Vagina (tissue), 2 donors: ENCODE results near the gene SCLT1. TPM values are rescaled to one million over a fixed set of nuclear protein-coding genes. Genes with fewer than 3 reads are reported as not detected.

ENCODE experiments used
- DNase-seq, 2 donors: peaks; one replicate each; pipeline ENCODE4 v3.0.0-alpha.2; 2017; ENCODE audit errors: extremely low spot score in 2 of 2
- H3K27ac ChIP-seq: fragments of 200-600 bp; sonication (generic); one replicate; pipeline ENCODE4 v1.5.1; 2019
- H3K27me3 ChIP-seq: fragments of 200-600 bp; sonication (generic); one replicate; pipeline ENCODE4 v1.5.1; 2019
- H3K36me3 ChIP-seq, 2 donors: fragments of 200-600 bp; sonication (generic); one replicate each; pipeline ENCODE4 v1.5.1; 2017 to 2019
- H3K4me1 ChIP-seq: fragments of 200-600 bp; sonication (generic); one replicate; pipeline ENCODE4 v1.5.1; 2019
- H3K4me3 ChIP-seq, 2 donors: fragments of 200-600 bp; sonication (generic); 1 replicate in 1 of 2; 2 replicates in 1 of 2; pipeline ENCODE4 v1.5.1; 2016 to 2019
- H3K9me3 ChIP-seq: fragments of 200-600 bp; sonication (generic); one replicate; pipeline ENCODE4 v1.5.1; 2019
- POLR2A ChIP-seq, 2 donors: fragments of 450-650 bp; IDR thresholded peaks; one replicate each; pipeline ENCODE4 v1.6.1; 2017; ENCODE audit warnings: antibody characterized with exemption in 2 of 2, mild to moderate bottlenecking in 2 of 2, moderate library complexity in 2 of 2
- POLR2AphosphoS5 ChIP-seq, 2 donors: sonication (generic); formaldehyde crosslinking; IDR thresholded peaks; one replicate each; pipeline ENCODE4 v1.9.0; 2017; ENCODE audit warnings: antibody characterized with exemption in 2 of 2, mild to moderate bottlenecking in 2 of 2, low read depth in 1 of 2; ENCODE audit not compliant: insufficient read depth in 1 of 2
- intact Hi-C: fragments of 100-400 bp; cut with DNase I; formaldehyde crosslinking; loops from one replicate; pipeline ENCODE4 v1.15.1; 2023
- total RNA-seq: library from RNA; depleted of rRNA; stranded (reverse); fragments of >200 nt; gene quantifications from one replicate; pipeline ENCODE4 v1.2.3, GENCODE V29; 2016
- TF ChIP-seq, protein P1 (sequence below), 3 experiments: fragments of 450-650 bp in 2 of 3; fragments of 200-600 bp in 1 of 3; sonication (generic) in 1 of 3; IDR thresholded peaks; one replicate each; pipeline ENCODE4 v1.5.1; 2017 to 2019; ENCODE audit warnings: antibody characterized with exemption in 3 of 3, mild to moderate bottlenecking in 2 of 3, moderate library complexity in 2 of 3

Gene SCLT1
- total RNA-seq, 1 donor from 2014 or later: 18.9 TPM

DNA sequence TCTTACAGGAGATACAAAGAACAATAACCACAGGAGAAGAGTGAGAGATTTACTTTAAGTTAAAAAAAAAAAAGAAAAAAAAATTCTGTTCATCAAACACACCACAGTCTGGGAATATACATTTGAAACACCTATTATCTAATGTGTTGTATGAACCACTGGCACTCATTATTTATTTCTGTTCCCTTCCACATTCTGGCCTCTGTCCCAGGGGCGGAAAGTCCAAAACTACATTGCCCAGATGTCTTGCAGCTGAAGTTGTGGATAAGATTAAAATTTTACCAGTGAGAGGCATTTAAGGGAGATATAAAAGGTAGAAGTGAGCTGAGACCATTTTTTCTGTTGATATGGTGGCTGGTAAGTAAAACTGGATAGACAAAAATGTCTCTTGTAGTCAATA, 56.2 kb downstream of the SCLT1 start:
- intact Hi-C loops: no loop called here
- Histone ChIP-seq H3K27me3 (no peaks in the 10 kb centered on the region), H3K4me3 (no peak overlapping the region), H3K9me3 (no peaks in the 10 kb centered on the region), H3K4me1 (no peaks in the 10 kb centered on the region), H3K27ac (no peak overlapping the region), H3K36me3 (no peaks in the 10 kb centered on the region)
- TF ChIP-seq, protein P1, sequence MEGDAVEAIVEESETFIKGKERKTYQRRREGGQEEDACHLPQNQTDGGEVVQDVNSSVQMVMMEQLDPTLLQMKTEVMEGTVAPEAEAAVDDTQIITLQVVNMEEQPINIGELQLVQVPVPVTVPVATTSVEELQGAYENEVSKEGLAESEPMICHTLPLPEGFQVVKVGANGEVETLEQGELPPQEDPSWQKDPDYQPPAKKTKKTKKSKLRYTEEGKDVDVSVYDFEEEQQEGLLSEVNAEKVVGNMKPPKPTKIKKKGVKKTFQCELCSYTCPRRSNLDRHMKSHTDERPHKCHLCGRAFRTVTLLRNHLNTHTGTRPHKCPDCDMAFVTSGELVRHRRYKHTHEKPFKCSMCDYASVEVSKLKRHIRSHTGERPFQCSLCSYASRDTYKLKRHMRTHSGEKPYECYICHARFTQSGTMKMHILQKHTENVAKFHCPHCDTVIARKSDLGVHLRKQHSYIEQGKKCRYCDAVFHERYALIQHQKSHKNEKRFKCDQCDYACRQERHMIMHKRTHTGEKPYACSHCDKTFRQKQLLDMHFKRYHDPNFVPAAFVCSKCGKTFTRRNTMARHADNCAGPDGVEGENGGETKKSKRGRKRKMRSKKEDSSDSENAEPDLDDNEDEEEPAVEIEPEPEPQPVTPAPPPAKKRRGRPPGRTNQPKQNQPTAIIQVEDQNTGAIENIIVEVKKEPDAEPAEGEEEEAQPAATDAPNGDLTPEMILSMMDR (IDR thresholded peaks at IDR 0.05): no peak
- TF ChIP-seq POLR2AphosphoS5 (IDR thresholded peaks at IDR 0.05; ENCODE audit: insufficient read depth in 1 of 2, low read depth in 1 of 2) (no peak), POLR2A (IDR thresholded peaks at IDR 0.05) (no peak)
- DNase-seq: no peak

GRCh38 chr4:129014566-129015509, 78.5 kb downstream of the SCLT1 start:
- TF ChIP-seq, protein P1 (IDR thresholded peaks at IDR 0.05): no peak
- no peak for TF ChIP-seq POLR2A (IDR thresholded peaks at IDR 0.05)
- no peak for TF ChIP-seq POLR2AphosphoS5 (IDR thresholded peaks at IDR 0.05; ENCODE audit: insufficient read depth in 1 of 2, low read depth in 1 of 2)
- Histone ChIP-seq H3K36me3 (no peaks in the 10 kb centered on the region), H3K27ac (no peak overlapping the region), H3K4me3 (no peak overlapping the region), H3K27me3 (no peaks in the 10 kb centered on the region), H3K9me3 (peaks cover 7% of the 10 kb centered on the region), H3K4me1 (no peaks in the 10 kb centered on the region)
- intact Hi-C loops: no loop called here
- no peak for DNase-seq

DNA sequence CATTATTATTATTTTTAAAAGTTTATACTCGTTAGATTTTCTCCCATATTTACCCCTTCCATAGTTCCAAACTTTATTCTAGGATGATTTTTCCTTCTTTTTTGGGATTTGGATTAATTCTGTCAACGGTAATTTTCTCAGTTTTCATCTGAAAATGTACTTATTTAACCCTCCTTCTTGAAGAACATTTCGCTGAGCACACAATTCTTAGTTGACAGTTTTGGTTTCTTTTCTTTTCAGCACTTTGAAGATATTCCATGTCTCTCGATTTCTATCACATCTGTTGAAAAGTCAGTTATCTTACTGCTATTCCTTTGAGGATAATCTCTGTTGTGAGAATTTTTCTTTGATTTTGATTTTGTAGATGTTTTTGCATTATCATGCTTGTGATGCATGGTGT, 85.2 kb downstream of the SCLT1 start:
- H3K4me3 ChIP-seq: no peak overlapping the region
- intact Hi-C loops: no loop called here
- H3K9me3 ChIP-seq: peaks cover 7% of the 10 kb centered on the region
- no peaks in the 10 kb centered on the region for H3K27me3 ChIP-seq
- no peak for TF ChIP-seq POLR2AphosphoS5 (IDR thresholded peaks at IDR 0.05; ENCODE audit: insufficient read depth in 1 of 2, low read depth in 1 of 2)
- TF ChIP-seq, protein P1 (IDR thresholded peaks at IDR 0.05): no peak
- no peak for TF ChIP-seq POLR2A (IDR thresholded peaks at IDR 0.05)
- no peak overlapping the region for H3K27ac ChIP-seq
- DNase-seq: no peak
- H3K4me1 ChIP-seq: no peaks in the 10 kb centered on the region
- no peaks in the 10 kb centered on the region for H3K36me3 ChIP-seq

DNA sequence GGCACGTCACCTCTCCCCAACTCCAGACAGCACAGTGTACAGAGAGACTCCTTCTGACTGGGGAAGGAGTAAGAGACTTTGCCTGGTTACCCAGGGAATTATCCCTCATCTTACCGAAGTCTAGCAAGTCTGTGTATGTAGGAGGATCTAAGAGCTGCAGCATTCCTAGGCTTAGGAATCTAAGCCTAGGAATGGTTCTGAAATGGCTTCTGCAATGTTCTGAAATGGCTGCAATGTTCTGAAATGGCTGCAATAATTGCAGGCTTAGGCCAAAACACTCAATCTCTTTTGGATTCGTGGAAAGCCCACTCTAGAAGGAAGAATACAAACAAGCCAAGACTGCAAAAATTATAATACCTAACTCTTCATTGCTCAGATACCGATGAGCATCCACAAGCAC, 106.4 kb downstream of the SCLT1 start:
- H3K4me1 ChIP-seq: no peaks in the 10 kb centered on the region
- no peaks in the 10 kb centered on the region for H3K9me3 ChIP-seq
- intact Hi-C loops: no loop called here
- H3K27me3 ChIP-seq: no peaks in the 10 kb centered on the region
- TF ChIP-seq, protein P1 (IDR thresholded peaks at IDR 0.05): no peak
- TF ChIP-seq POLR2A (IDR thresholded peaks at IDR 0.05) (no peak), POLR2AphosphoS5 (IDR thresholded peaks at IDR 0.05; ENCODE audit: insufficient read depth in 1 of 2, low read depth in 1 of 2) (no peak)
- H3K4me3 ChIP-seq: no peak overlapping the region
- no peak for DNase-seq
- peaks cover 0 to 15% of the 10 kb centered on the region in 2 donors for H3K36me3 ChIP-seq
- no peak overlapping the region for H3K27ac ChIP-seq

DNA sequence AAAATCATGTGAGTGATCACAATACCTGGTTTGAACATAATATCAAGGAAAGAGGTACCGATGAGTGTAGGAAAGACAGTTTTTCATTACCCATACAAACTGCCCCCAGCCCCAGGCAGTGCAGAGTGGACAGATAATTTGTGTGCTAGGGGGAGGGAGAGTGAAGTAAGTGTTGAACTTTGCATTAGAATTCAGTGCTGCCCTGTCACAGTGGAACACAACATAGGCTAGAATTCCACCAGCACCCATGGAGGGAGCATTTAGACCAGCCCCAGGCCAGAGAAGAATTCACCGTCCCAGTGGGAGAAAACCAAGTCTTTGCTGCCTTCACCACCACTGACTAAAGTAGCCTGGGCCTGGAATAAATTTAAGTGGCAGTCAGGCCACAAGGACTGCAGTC, 107.3 kb downstream of the SCLT1 start:
- Histone ChIP-seq H3K27ac (no peak overlapping the region), H3K4me3 (no peak overlapping the region), H3K36me3 (peaks cover 0 to 15% of the 10 kb centered on the region in 2 donors), H3K4me1 (no peaks in the 10 kb centered on the region), H3K9me3 (no peaks in the 10 kb centered on the region), H3K27me3 (no peaks in the 10 kb centered on the region)
- intact Hi-C loops: no loop called here
- TF ChIP-seq, protein P1 (IDR thresholded peaks at IDR 0.05): no peak
- TF ChIP-seq POLR2AphosphoS5 (IDR thresholded peaks at IDR 0.05; ENCODE audit: insufficient read depth in 1 of 2, low read depth in 1 of 2): no peak
- no peak for DNase-seq
